Muscle of leg (tissue), 11 donors: ENCODE results near the gene RBFOX1. TPM values are rescaled to one million over a fixed set of nuclear protein-coding genes. Genes with fewer than 3 reads are reported as not detected.

Experiments used
- DNase-seq: peaks from one replicate; pipeline ENCODE4 v3.0.0; 2013
- H3K27ac ChIP-seq: one replicate; pipeline ENCODE4 v1.5.1; 2013; ENCODE audit warnings: mild to moderate bottlenecking, low read length, control low read depth
- H3K27me3 ChIP-seq: one replicate; pipeline ENCODE4 v1.6.1; 2013; ENCODE audit warnings: low read length; ENCODE audit not compliant: control insufficient read depth, insufficient read depth
- H3K36me3 ChIP-seq: one replicate; pipeline ENCODE4 v1.6.1; 2013; ENCODE audit warnings: low read length; ENCODE audit not compliant: control insufficient read depth, insufficient read depth
- H3K4me1 ChIP-seq: one replicate; pipeline ENCODE4 v1.6.1; 2013; ENCODE audit warnings: low read length; ENCODE audit not compliant: control insufficient read depth, insufficient read depth
- H3K4me3 ChIP-seq: one replicate; pipeline ENCODE4 v1.5.1; 2013; ENCODE audit warnings: low read length, control low read depth
- H3K9me3 ChIP-seq: replicated peaks from 2 replicates; pipeline ENCODE4 v1.6.1; 2013; ENCODE audit warnings: low read depth, low read length; ENCODE audit not compliant: control insufficient read depth
- WGBS: methylation state at CpG from one replicate; pipeline ENCODE4 v1.1.5; 2013; ENCODE audit warnings: missing lambda C conversion rate; ENCODE audit not compliant: insufficient coverage; 5-methylcytosine and 5-hydroxymethylcytosine counted together
- polyA plus RNA-seq, 8 donors: library from polyadenylated mRNA; unstranded; fragments of 120-200 nt; gene quantifications; one replicate each; pipeline versions ENCODE4 v1.2.1 to v1.2.3, GENCODE V29; 2013; ENCODE audit warnings: inconsistent platforms in 1 of 8, low replicate concordance in 1 of 8; ENCODE audit not compliant: insufficient read length in 8 of 8, insufficient read depth in 1 of 8
- total RNA-seq: library from RNA; stranded (reverse); fragments of 120-200 nt; gene quantifications from one replicate; pipeline ENCODE4 v1.2.4, GENCODE V29; 2013

RBFOX1 gene
- total and polyA plus RNA-seq, 9 donors: 31.1 to 84.6 (median 47.6) TPM

DNA sequence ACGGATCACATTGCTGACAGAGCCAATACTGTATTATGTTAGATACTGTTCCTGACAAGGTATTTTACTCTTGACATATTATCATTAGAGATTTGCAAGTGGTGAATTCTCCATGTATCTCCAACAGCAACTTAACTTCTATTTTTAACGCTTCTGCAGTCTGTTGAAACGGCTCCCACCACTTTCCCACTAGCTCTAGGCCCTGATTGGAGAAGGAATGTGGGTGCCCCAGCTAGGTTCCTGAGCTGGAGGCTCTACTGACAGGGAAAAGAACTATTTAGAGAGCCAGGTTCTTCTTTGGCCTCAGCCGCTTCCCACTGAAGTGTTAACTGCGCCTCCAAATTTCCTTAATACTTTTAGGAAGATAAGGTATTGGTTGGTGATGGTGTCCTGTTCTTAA, 191.8 kb downstream of the RBFOX1 start:
- H3K27me3 ChIP-seq: no peaks in the 10 kb centered on the region
- H3K9me3 ChIP-seq: no peaks in the 10 kb centered on the region
- DNase-seq: no peak
- no peak overlapping the region for H3K4me3 ChIP-seq
- WGBS: no CpG with 5 or more reads among the region's 5 CpGs
- no peaks in the 10 kb centered on the region for H3K4me1 ChIP-seq
- H3K27ac ChIP-seq: no peak overlapping the region
- no peaks in the 10 kb centered on the region for H3K36me3 ChIP-seq

DNA sequence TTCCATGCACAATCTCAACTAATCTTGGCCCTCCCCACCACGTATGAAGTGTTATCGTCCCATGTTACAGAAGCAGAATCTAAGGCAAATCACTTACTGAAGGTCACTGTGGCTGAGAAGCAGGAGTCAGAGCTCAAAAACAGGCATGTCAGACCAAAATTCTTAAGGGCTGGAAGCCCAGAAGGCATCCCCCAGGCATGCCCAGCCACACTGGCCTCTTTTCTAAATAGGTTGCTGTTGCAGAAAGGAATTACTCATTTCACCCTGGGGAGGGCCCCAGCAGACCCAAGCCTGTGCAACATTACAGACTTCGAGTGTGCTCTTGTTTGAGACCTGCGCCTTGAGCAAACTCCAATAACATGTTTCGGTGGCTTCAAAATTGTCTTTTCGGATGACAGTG, 194.1 kb downstream of the RBFOX1 start:
- 76% methylated on average over 6 of the region's 6 CpGs for WGBS
- no peaks in the 10 kb centered on the region for H3K9me3 ChIP-seq
- no peaks in the 10 kb centered on the region for H3K27me3 ChIP-seq
- no peak overlapping the region for H3K4me3 ChIP-seq
- H3K36me3 ChIP-seq: no peaks in the 10 kb centered on the region
- H3K4me1 ChIP-seq: no peaks in the 10 kb centered on the region
- DNase-seq: no peak
- no peak overlapping the region for H3K27ac ChIP-seq

DNA sequence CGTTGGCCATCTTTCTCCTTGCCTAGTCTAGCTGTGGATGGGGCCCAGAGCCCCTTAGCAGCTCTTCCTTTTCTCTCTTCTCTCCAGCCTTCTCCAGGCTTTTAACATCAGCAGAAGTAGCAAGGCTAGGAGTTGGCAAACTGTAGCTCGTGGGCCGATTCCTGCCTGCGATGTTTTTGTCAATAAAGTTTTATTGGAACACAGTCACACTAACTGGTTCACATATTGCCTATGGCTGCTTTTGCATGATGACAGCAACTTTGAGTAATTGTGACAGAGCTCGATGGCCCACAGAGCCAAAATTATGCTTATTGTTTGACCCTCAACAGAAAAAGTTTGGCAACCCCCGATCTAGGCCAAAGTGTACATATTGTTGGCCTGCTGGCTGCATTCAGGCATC, 199.9 kb downstream of the RBFOX1 start:
- Histone ChIP-seq H3K27ac (no peak overlapping the region), H3K9me3 (no peaks in the 10 kb centered on the region), H3K36me3 (no peaks in the 10 kb centered on the region), H3K4me3 (no peak overlapping the region), H3K4me1 (no peaks in the 10 kb centered on the region), H3K27me3 (no peaks in the 10 kb centered on the region)
- 100% methylated on average over 6 of the region's 6 CpGs for WGBS
- no peak for DNase-seq

DNA sequence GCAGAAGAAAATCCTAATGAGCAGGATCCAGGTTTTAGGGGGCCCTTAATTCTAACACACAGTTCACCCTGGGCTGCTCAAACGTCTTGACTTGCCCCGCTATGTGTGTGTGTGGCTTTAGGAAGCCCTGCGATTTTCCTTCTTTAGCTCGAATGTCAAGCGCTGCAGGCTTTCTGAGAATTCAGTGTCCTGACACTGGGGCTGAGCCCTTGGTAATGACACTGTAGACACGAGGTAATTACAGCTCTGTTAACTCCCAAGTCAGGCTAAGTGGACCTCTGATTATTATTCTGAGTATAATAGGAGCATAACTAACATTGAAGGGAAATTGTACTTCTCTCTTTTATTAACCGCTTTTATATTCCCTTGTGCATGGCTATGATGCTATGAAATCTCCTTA, 202.1 kb downstream of the RBFOX1 start:
- H3K36me3 ChIP-seq: no peaks in the 10 kb centered on the region
- DNase-seq: no peak
- WGBS: 50% methylated on average over 4 of the region's 7 CpGs

DNA sequence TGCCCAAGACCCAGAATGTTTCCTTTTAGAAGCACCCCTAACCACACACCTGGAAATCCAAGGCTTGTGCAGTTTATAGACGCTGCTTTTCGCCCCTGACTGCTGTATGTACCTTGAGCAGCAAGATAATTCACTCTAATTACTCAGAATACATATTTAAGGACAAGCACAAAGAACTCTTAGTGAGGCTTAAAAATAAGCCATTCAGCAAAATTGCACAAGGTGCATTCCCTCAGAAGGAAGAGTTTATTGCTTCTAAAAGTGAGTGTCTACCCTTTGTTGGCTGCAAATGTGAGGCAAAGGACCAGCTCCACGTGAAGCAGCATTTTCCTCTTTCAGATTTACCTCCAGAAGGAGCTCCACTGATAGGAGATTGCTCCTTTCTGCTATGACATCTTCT, 208.4 kb downstream of the RBFOX1 start:
- Histone ChIP-seq H3K36me3 (no peaks in the 10 kb centered on the region), H3K9me3 (no peaks in the 10 kb centered on the region), H3K27me3 (no peaks in the 10 kb centered on the region), H3K4me3 (no peak overlapping the region), H3K4me1 (peaks cover 3% of the 10 kb centered on the region), H3K27ac (no peak overlapping the region)
- DNase-seq: no peak
- WGBS: 40% methylated on average over 1 of the region's 3 CpGs

More for the DNA sequence above, 202.1 kb downstream of the RBFOX1 start:
- H3K27ac ChIP-seq: no peak overlapping the region
- no peaks in the 10 kb centered on the region for H3K4me1 ChIP-seq
- H3K4me3 ChIP-seq: no peak overlapping the region
- no peaks in the 10 kb centered on the region for H3K27me3 ChIP-seq
- H3K9me3 ChIP-seq: no peaks in the 10 kb centered on the region

DNA sequence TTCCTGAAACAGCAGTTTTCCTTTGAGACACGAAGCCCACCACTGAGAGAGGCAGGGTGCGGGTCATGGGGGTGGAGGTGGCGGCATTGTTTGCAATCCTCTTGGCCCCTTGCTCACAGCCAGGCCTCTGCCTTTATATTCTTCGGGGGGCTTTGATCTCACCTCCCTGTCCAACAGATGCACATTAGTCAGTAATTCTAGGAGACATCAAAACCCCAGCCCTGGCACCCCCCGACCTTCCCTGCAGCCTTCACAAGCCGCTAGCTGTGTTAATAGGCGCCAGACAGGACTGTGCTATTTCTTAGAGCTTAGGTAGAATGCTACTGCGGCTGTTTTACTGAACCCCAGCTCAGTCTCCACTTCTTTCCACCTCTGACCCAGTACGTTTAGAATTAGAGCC, 212.6 kb downstream of the RBFOX1 start:
- H3K4me3 ChIP-seq: no peak overlapping the region
- no peak overlapping the region for H3K27ac ChIP-seq
- WGBS: 33% methylated on average over 1 of the region's 9 CpGs
- H3K27me3 ChIP-seq: no peaks in the 10 kb centered on the region
- H3K36me3 ChIP-seq: no peaks in the 10 kb centered on the region
- H3K9me3 ChIP-seq: no peaks in the 10 kb centered on the region
- H3K4me1 ChIP-seq: peaks cover 3% of the 10 kb centered on the region
- DNase-seq: no peak

DNA sequence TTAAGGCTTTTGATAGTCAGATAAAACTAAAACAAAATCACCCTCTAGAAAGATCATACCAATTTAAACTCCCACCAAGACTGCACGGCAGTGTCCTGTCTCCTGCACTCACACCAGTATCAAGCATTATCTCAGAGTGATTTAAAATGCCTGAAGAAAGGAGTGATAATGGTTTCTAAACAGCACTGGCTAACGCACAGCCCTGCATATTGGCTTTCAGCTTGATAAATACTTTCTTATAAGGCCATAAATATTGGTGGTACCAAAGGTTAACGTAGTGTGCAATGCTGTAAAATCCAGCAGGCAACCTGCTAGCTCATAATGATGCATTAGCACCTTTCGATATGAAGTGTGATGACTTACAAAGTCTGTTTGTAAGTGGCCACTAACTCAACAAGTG, 214.3 kb downstream of the RBFOX1 start:
- H3K4me3 ChIP-seq: no peak overlapping the region
- H3K36me3 ChIP-seq: no peaks in the 10 kb centered on the region
- WGBS: no CpG with 5 or more reads among the region's 4 CpGs
- no peak overlapping the region for H3K27ac ChIP-seq
- H3K9me3 ChIP-seq: no peaks in the 10 kb centered on the region
- no peaks in the 10 kb centered on the region for H3K27me3 ChIP-seq
- peaks cover 3% of the 10 kb centered on the region for H3K4me1 ChIP-seq
- no peak for DNase-seq

DNA sequence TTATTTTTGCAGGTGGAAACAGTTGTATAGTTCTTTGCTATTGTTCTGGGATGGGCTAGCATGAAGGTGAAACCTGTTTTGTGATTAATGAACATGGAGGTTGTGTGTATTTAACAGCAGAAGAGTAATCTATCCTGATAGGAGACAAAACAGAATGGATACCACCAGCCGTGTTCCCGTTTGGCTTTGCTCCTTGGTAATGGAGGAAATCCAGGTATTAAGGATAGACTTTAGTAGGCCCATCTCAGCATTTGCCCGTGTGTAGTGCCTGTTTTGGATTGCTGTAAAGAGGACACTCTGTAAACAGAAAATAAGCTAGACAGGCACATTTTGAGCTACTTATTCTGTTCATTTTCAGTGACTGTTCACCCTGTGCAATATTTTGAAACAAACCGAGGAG, 215.1 kb downstream of the RBFOX1 start:
- 56% methylated on average over 3 of the region's 4 CpGs for WGBS
- peaks cover 3% of the 10 kb centered on the region for H3K4me1 ChIP-seq
- H3K36me3 ChIP-seq: no peaks in the 10 kb centered on the region
- no peaks in the 10 kb centered on the region for H3K9me3 ChIP-seq
- H3K4me3 ChIP-seq: no peak overlapping the region
- H3K27me3 ChIP-seq: no peaks in the 10 kb centered on the region
- DNase-seq: no peak
- H3K27ac ChIP-seq: no peak overlapping the region

DNA sequence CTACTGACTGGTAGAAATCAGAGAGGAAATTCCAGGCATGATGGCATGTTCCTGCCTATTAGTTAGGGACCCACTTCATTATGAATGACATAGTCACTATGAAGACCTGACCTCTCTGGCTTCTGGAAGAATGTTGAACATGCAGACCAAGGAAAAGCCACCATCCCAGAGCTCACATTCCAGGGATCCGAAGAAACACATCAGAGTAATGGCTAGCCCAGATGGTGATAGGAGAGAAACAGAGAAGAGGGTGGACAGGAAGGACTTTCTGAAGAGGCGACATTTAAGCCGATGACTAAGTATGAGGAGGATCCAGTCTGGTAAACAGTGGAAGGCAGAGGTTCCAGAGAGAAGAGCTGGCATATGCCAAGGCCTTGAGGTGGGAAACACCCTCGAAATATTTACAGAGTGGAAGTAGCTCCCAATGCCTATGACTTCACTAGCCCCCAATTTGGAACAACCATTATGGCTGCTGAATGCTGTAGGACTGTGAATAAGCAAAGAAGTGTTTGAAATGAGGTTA, 216.2 kb downstream of the RBFOX1 start:
- Histone ChIP-seq H3K9me3 (no peaks in the 10 kb centered on the region), H3K4me3 (no peak overlapping the region), H3K4me1 (peaks cover 3% of the 10 kb centered on the region), H3K27me3 (no peaks in the 10 kb centered on the region), H3K27ac (no peak overlapping the region), H3K36me3 (no peaks in the 10 kb centered on the region)
- 89% methylated on average over 2 of the region's 4 CpGs for WGBS
- no peak for DNase-seq

DNA sequence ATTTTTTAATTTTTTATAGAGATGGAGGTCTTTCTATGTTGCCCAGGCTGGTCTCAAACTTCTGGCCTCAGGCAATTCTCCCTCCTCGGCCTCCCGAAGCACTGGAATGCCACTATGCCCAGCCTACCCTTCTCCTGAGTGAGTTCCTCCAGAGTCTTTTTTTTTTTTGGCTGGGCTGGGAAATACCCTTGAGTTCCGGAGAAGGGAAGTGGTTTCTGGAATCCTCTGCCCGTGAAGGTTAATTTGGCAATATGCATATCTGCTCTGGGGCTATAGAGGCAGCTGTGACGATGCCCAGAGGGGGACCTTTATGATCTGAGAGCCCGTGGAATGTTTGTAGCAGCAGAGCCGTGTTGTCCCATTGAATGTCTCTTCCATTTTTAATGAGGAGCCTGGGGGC, 217.5 kb downstream of the RBFOX1 start:
- Histone ChIP-seq H3K27ac (no peak overlapping the region), H3K9me3 (no peaks in the 10 kb centered on the region), H3K36me3 (no peaks in the 10 kb centered on the region), H3K4me3 (no peak overlapping the region), H3K27me3 (no peaks in the 10 kb centered on the region), H3K4me1 (peaks cover 2% of the 10 kb centered on the region)
- WGBS: 66% methylated on average over 3 of the region's 7 CpGs
- DNase-seq: no peak

DNA sequence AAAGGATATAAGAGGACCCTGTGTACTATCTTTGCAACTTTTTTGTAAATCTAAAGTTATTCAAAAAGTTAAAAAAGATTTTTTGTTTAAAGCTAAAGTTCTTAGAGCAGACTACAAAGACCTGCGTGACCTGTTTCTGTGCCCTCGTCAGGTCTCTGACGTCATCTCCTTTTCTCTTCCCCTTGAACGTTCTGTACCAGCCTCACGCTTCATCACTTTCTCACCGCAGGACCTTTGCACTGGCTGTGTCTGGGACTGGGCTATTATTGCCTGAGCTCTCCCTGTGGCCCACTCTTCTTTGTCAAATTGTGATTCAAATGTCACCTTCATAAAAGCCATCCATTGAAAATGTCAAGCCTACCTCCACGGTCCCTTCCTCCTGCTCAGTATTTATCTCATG, 222.8 kb downstream of the RBFOX1 start:
- no peak for DNase-seq
- no peak overlapping the region for H3K4me3 ChIP-seq
- no peaks in the 10 kb centered on the region for H3K4me1 ChIP-seq
- no peaks in the 10 kb centered on the region for H3K9me3 ChIP-seq
- H3K27ac ChIP-seq: no peak overlapping the region
- H3K27me3 ChIP-seq: no peaks in the 10 kb centered on the region
- H3K36me3 ChIP-seq: no peaks in the 10 kb centered on the region
- 97% methylated on average over 6 of the region's 7 CpGs for WGBS
